ENCODE measurements around the gene ZNF385C.
"Not testable (repeated sequence)": the region's sequence is repeated elsewhere in the genome, so short reads cannot be mapped to it uniquely, and the experiment has no call there.

Gene ZNF385C

GRCh38 chr17:42016941-42017865 is 81.1 kb downstream of the ZNF385C start, which contains the start of gene DNAJC7:
DNAJC7 (minus strand) TSS chr17:42017439; CDS start chr17:42017416, 23 bp downstream.
- peak; percentile 76 to 94 (median 83) for DNase-seq

- peak in 1 of 5 donors; percentile 24 for DNase-seq
Measured at GRCh38 chr17:42016411-42016831, 81.9 kb downstream of the ZNF385C start.

GRCh38 chr17:42013740-42014139 is 84.5 kb downstream of the ZNF385C start:
- DNase-seq = not testable (repeated sequence)

GRCh38 chr17:42012363-42012762 is 85.9 kb downstream of the ZNF385C start:
- not testable (repeated sequence) for DNase-seq

- DNase-seq = no peak
Measured at GRCh38 chr17:42010898-42011516, 87.3 kb downstream of the ZNF385C start.

GRCh38 chr17:42010266-42010680 is 88.0 kb downstream of the ZNF385C start:
- not testable (repeated sequence) for DNase-seq

- no peak for DNase-seq
Measured at GRCh38 chr17:42009170-42009569, 89.1 kb downstream of the ZNF385C start.

- no peak for DNase-seq
Measured at GRCh38 chr17:42005166-42005565, 93.1 kb downstream of the ZNF385C start.

GRCh38 chr17:42002792-42003301 is 95.4 kb downstream of the ZNF385C start:
- DNase-seq = no peak

GRCh38 chr17:42002175-42002791 is 96.0 kb downstream of the ZNF385C start:
- no peak for DNase-seq

- no peak for DNase-seq
Measured at GRCh38 chr17:42001729-42002128, 96.5 kb downstream of the ZNF385C start.

- no peak for DNase-seq
Measured at GRCh38 chr17:42000413-42001133, 97.7 kb downstream of the ZNF385C start.

GRCh38 chr17:41998497-41998896 is 99.8 kb downstream of the ZNF385C start:
- DNase-seq = no peak

- DNase-seq = no peak
Measured at GRCh38 chr17:41996855-41997164, 101.5 kb downstream of the ZNF385C start.

- no peak for DNase-seq
Measured at GRCh38 chr17:41992576-41992975, 105.7 kb downstream of the ZNF385C start.

GRCh38 chr17:41989702-41990419 is 108.4 kb downstream of the ZNF385C start:
- DNase-seq = no peak

GRCh38 chr17:41988418-41988817 is 109.9 kb downstream of the ZNF385C start:
- no peak for DNase-seq

GRCh38 chr17:41987642-41988041 is 110.6 kb downstream of the ZNF385C start:
- no peak for DNase-seq

- DNase-seq = no peak
Measured at GRCh38 chr17:41986634-41987033, 111.6 kb downstream of the ZNF385C start.

GRCh38 chr17:41985919-41986318 is 112.4 kb downstream of the ZNF385C start:
- no peak for DNase-seq

GRCh38 chr17:41984454-41984853 is 113.8 kb downstream of the ZNF385C start:
- DNase-seq = no peak

Measured in T-helper 1 cell (primary cell).